ENCODE results near the gene RASIP1. TPM values are rescaled to one million over a fixed set of nuclear protein-coding genes. Genes with fewer than 3 reads are reported as not detected.

Gene RASIP1
- total and polyA plus RNA-seq, 2 of the 8 experiments (the other 6 are each of a cell fraction or from before 2014, with no cell fraction given): 9.3 to 11.4 TPM

DNA sequence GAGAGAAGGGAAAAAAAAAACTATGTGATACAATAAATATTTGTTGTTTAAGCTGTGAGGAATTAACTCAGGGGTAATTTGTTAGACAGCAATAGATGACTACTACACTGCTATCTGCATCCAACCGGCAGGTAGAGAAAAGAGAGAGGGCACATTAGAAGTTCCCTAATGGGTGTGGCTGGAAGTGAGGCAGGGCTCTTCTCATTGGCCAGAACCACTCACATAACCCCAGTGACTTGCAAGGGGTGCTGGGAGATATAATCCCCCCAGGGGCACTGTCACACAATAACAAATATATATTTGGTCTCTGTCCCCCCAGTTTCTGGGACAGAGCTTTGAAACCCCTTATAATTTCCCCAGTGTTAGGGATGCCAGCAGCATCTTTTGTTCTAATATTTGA is 39.2 kb upstream of the RASIP1 start:
- no peak overlapping the region for H4K8ac ChIP-seq (ENCODE audit: extremely low read depth, insufficient read depth, low read length)
- no peak overlapping the region for H3K27ac ChIP-seq (ENCODE audit: low read depth, low read length)
- H2BK12ac ChIP-seq (ENCODE audit: low read depth, low read length): no peak overlapping the region
- no peak overlapping the region for H3K14ac ChIP-seq (ENCODE audit: insufficient read length)
- ChIA-PET POLR2A (ENCODE audit: partially characterized antibody) (interaction anchor here (0.7 to 2.5 kb wide), 4 partner anchors 10 to 26 kb away, joined by 3 to 11 read pairs (median 6); partner anchors contain the start of gene FGF21), CTCF (ENCODE audit: partially characterized antibody) (interaction anchor here (0.6 to 1.2 kb wide), 3 partner anchors 11 to 199 kb away, joined by 3 to 5 read pairs (median 3); no protein-coding TSS in a partner anchor)
- no peak overlapping the region for H3K23ac ChIP-seq (ENCODE audit: insufficient read length)
- no peaks in the 10 kb centered on the region for H3K9me3 ChIP-seq (ENCODE audit: insufficient read depth in 2 of 2, low read depth in 1 of 2, low read length in 1 of 2)
- no peak overlapping the region for H2BK5ac ChIP-seq (ENCODE audit: low read depth, low read length)
- H4K5ac ChIP-seq (ENCODE audit: insufficient read length, low read depth, low read length): no peak overlapping the region
- H2BK15ac ChIP-seq (ENCODE audit: low read length): no peak overlapping the region
- H3K23me2 ChIP-seq (ENCODE audit: low read depth, low read length): 0 out of 2 replicates have a peak, but pooled peaks cover 2% of the 10 kb centered on the region
- TF ChIP-seq HDAC6 (IDR thresholded peaks at IDR 0.05; ENCODE audit: low read depth, low read length) (no peak), CTBP2 (IDR thresholded peaks at IDR 0.05; ENCODE audit: borderline replicate concordance, insufficient read depth, insufficient read length, low read length) (no peak), POU5F1 (IDR thresholded peaks at IDR 0.05; ENCODE audit: low read depth, low read length) (no peak), KDM4A (IDR thresholded peaks at IDR 0.05; ENCODE audit: low read depth, low read length, severe bottlenecking) (no peak), ATF2 (IDR thresholded peaks at IDR 0.05; ENCODE audit: low read length) (no peak), CEBPB (IDR thresholded peaks at IDR 0.05; ENCODE audit: low read depth, low read length) (no peak), USF2 (IDR thresholded peaks at IDR 0.05; ENCODE audit: low read length) (no peak), POLR2AphosphoS5 (IDR thresholded peaks at IDR 0.05; ENCODE audit: low read depth, low read length) (no peak), EGR1 (IDR thresholded peaks at IDR 0.05; ENCODE audit: borderline replicate concordance, low read depth, low read length) (no peak)
- TF ChIP-seq, protein P1, sequence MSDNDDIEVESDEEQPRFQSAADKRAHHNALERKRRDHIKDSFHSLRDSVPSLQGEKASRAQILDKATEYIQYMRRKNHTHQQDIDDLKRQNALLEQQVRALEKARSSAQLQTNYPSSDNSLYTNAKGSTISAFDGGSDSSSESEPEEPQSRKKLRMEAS (IDR thresholded peaks at IDR 0.05): no peak
- no peak overlapping the region for H2AFZ ChIP-seq (ENCODE audit: low read length)
- H4K91ac ChIP-seq (replicated peaks; ENCODE audit: insufficient read length, low read length): no peak overlapping the region
- H3K36me3 ChIP-seq (ENCODE audit: control insufficient read depth in 2 of 4, insufficient read depth in 4 of 4, low read length in 3 of 4): no peaks in the 10 kb centered on the region
- H4K20me1 ChIP-seq (replicated peaks in 1 of 2; ENCODE audit: control insufficient read depth in 1 of 2, insufficient read depth in 2 of 2, low read length in 2 of 2): no peaks in the 10 kb centered on the region
- H3K79me2 ChIP-seq (ENCODE audit: control insufficient read depth in 1 of 2, insufficient read depth in 2 of 2, low read length in 2 of 2): no peaks in the 10 kb centered on the region
- no peak for FAIRE-seq
- 71% methylated on average over 1 of the region's 1 CpG; no CpG with 5 or more reads in 1 of the 2 experiments for WGBS, 2 experiments (ENCODE audit: extremely low coverage in 1 of 2, insufficient coverage in 1 of 2, insufficient read length in 1 of 2, insufficient replicate concordance in 2 of 2, low coverage in 1 of 2, low lambda C conversion rate in 2 of 2, missing lambda C conversion rate in 1 of 2)
- no peak overlapping the region for H3K4me3 ChIP-seq (ENCODE audit: extremely low read depth in 1 of 4, insufficient read depth in 2 of 4, low read depth in 3 of 4, low read length in 4 of 4)
- no peaks in the 10 kb centered on the region for H3K4me1 ChIP-seq (replicated peaks in 1 of 4; ENCODE audit: control insufficient read depth in 3 of 4, insufficient read depth in 4 of 4, low read length in 3 of 4)
- no peak overlapping the region for H3K4me2 ChIP-seq (ENCODE audit: insufficient read depth in 1 of 2, low read depth in 2 of 2, low read length in 2 of 2)
- no peak for DNase-seq (ENCODE audit: low read depth in 1 of 2, low spot score in 2 of 2)
- no peak overlapping the region for H2AK5ac ChIP-seq (ENCODE audit: low read depth, low read length)
- no peak overlapping the region for H2BK20ac ChIP-seq (ENCODE audit: low read length)
- H3K4ac ChIP-seq (replicated peaks; ENCODE audit: insufficient read length, low read depth, low read length): no peak overlapping the region
- no peak overlapping the region for H3K18ac ChIP-seq (ENCODE audit: extremely low read depth, low read length)
- H2BK120ac ChIP-seq (replicated peaks; ENCODE audit: low read depth, low read length): no peak overlapping the region
- no peak overlapping the region for H3K56ac ChIP-seq (replicated peaks; ENCODE audit: insufficient read length, low read depth, low read length)
- no peaks in the 10 kb centered on the region for H3K79me1 ChIP-seq (ENCODE audit: low read depth, low read length)
- peaks cover 0 to 3% (median 0%) of the 10 kb centered on the region in 4 experiments; a peak in 3 of 7 replicates for H3K27me3 ChIP-seq (replicated peaks in 1 of 4; ENCODE audit: control insufficient read depth in 3 of 4, extremely low read depth in 1 of 4, insufficient read depth in 3 of 4, low read length in 3 of 4)
- no peak overlapping the region for H3K9ac ChIP-seq (replicated peaks in 1 of 4; ENCODE audit: extremely low read depth in 1 of 4, low read depth in 3 of 4, low read length in 3 of 4)

Data from H1 (cell line).